Measurements from ENCODE around the gene CCDC32. TPM values are rescaled to one million over a fixed set of nuclear protein-coding genes. Genes with fewer than 3 reads are reported as not detected.

CCDC32 gene
- total and polyA plus RNA-seq, 2 of the 13 experiments (the other 11 are each of a cell fraction or from before 2014, with no cell fraction given): 10.8 to 23.2 TPM

DNA sequence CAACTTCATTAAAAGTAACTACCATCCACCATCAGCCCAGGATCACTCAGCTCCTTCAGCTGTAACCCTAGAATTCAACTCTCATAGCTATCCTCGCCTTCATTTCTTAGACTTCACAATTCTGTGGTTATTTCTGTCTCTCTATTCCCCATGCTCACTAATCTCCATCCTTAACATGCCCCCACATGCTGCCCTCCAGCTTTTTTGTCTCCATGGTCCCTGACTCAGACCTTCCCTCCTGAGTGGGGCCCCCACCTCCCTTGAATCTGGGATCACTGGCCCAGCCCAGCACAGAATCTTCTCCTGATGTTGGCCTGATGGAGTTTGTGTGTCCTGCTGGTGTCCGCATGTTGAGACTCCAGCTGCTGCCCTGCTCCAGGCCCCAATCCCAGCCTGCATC lies 52.4 kb downstream of the CCDC32 start (continued):
- TF ChIP-seq HMGXB3 (CRISPR knock-in tag; IDR thresholded peaks at IDR 0.05; ENCODE audit: borderline replicate concordance) (no peak), SKI (IDR thresholded peaks at IDR 0.05; ENCODE audit: partially characterized antibody) (no peak), ARID2 (CRISPR knock-in tag; IDR thresholded peaks at IDR 0.05; ENCODE audit: borderline replicate concordance) (no peak), ZNF432 (CRISPR knock-in tag; IDR thresholded peaks at IDR 0.05; ENCODE audit: borderline replicate concordance) (no peak), KAT8 (CRISPR knock-in tag; IDR thresholded peaks at IDR 0.05) (no peak), ZNF234 (CRISPR knock-in tag; conservative IDR thresholded peaks at IDR 0.05) (no peak), RBAK (CRISPR knock-in tag; IDR thresholded peaks at IDR 0.05) (no peak), CBX5 (CRISPR knock-in tag; IDR thresholded peaks at IDR 0.05; ENCODE audit: borderline replicate concordance) (no peak)

DNA sequence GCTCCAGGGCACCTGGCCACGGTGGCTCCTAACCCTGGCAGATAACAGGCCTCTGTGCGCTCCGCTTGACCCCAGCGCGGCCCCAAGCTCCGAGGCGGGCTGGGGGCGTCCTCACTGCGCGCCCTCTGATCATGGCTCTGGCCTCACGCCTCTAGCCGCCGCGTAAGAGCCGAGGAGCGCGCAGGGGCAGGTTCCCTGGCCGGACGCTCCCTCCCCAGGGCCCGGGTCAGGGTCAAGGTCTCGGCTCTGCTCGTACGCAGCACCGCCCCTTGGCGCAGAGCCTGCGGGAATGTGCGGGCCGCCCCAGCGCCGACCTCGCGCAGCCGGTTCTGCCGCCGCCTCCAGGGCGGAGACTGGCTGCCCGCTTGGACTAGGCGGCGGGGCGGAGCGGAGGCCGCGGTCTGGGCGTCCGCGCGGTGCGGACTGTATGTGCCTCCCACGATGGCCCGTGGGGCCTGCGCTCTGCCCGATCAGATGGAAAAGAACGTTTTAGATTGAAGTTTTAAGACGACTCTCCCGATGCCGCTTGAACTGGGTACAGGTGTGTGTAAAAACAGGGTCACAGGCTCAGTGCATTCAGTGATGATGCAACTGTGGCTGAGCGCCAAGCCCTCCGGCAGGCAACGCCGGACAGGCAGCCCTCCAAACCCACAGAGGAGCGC lies 53.2 kb downstream of the CCDC32 start:
- no peak overlapping the region for H3K27ac ChIP-seq (ENCODE audit: extremely low read length, insufficient read depth, low read length)
- intact Hi-C loops (cut with micrococcal nuclease; ENCODE audit: unreplicated experiment) (no loop called here), in situ Hi-C loops (cut with HindIII; ENCODE audit: extremely low pct_ligation_motif_present, low pct_unique_long_range_greater_than_20kb) (loop anchor here (5.0 kb wide), 1 partner anchor 69 kb away; the partner anchor contains the start of gene BAHD1)
- ATAC-seq (peak; percentile 89), DNase-seq (ENCODE audit: low spot score) (peak; percentile 62), FAIRE-seq (no peak)
- WGBS (ENCODE audit: low lambda C conversion rate): 3% methylated on average over 39 of the region's 61 CpGs
- H3K4me1 ChIP-seq (ENCODE audit: insufficient read depth, low read length): peaks cover 25% of the 10 kb centered on the region
- 0 out of 2 replicates have a peak overlapping the region, but pooled peaks have one; percentile 13 for H3K9ac ChIP-seq (ENCODE audit: insufficient read depth, low read depth, low read length)
- H3K4me2 ChIP-seq (ENCODE audit: low read depth, low read length): peak overlapping the region; percentile 84
- H3K36me3 ChIP-seq (replicated peaks in 1 of 2; ENCODE audit: control insufficient read depth in 1 of 2, insufficient read depth in 2 of 2, low read length in 2 of 2): no peaks in the 10 kb centered on the region
- ChIA-PET CTCF (ENCODE audit: low intra/inter-chr PET ratio, low total read pairs) (no interaction called here), POLR2A (interaction anchor here (2.1 kb wide), 1 partner anchor 53 kb away, joined by 4 read pairs; the partner anchor contains the start of gene CCDC32)
- H3K79me2 ChIP-seq (ENCODE audit: insufficient read depth, low read length): no peaks in the 10 kb centered on the region
- H3K27me3 ChIP-seq (ENCODE audit: control insufficient read depth in 1 of 2, insufficient read depth in 2 of 2, low read length in 2 of 2): peaks cover 4 to 25% of the 10 kb centered on the region in 2 experiments; a peak in 4 of 5 replicates
- H3K9me3 ChIP-seq (ENCODE audit: low read length): no peaks in the 10 kb centered on the region
- peak overlapping the region; percentile 46 to 69 (median 55); a peak in 5 of 6 replicates for H3K4me3 ChIP-seq (replicated peaks in 1 of 3; ENCODE audit: insufficient read depth in 1 of 3, low read depth in 2 of 3, low read length in 3 of 3)
- no peak overlapping the region for H2AFZ ChIP-seq (ENCODE audit: low read length)
- BruUV-seq (replicated peaks): no TSS peak
- no peaks in the 10 kb centered on the region for H4K20me1 ChIP-seq (ENCODE audit: insufficient read depth, low read length)
- TF ChIP-seq PAXIP1 (CRISPR knock-in tag; conservative IDR thresholded peaks at IDR 0.05): peak; percentile 74
- no peak for TF ChIP-seq CREBL2 (CRISPR knock-in tag; IDR thresholded peaks at IDR 0.05; ENCODE audit: borderline replicate concordance)
- TF ChIP-seq ZNF569 (CRISPR knock-in tag; IDR thresholded peaks at IDR 0.05; ENCODE audit: borderline replicate concordance): no peak
- peak; percentile 93 for TF ChIP-seq ZFP91 (CRISPR knock-in tag; IDR thresholded peaks at IDR 0.05; ENCODE audit: borderline replicate concordance)
